Activated CD4-positive, alpha-beta T cell treated with anti-CD3 and anti-CD28 coated beads, Interleukin-2, amount 50 U/mL, for 1 hour (primary cell): Measurements from ENCODE around the gene RABGEF1.
"Not testable (repeated sequence)": the region's sequence is repeated elsewhere in the genome, so short reads cannot be mapped to it uniquely, and the experiment has no call there.

Experiments
- DNase-seq: peaks from one replicate; pipeline ENCODE4 v3.0.0-alpha.2; 2020

Gene RABGEF1

DNA sequence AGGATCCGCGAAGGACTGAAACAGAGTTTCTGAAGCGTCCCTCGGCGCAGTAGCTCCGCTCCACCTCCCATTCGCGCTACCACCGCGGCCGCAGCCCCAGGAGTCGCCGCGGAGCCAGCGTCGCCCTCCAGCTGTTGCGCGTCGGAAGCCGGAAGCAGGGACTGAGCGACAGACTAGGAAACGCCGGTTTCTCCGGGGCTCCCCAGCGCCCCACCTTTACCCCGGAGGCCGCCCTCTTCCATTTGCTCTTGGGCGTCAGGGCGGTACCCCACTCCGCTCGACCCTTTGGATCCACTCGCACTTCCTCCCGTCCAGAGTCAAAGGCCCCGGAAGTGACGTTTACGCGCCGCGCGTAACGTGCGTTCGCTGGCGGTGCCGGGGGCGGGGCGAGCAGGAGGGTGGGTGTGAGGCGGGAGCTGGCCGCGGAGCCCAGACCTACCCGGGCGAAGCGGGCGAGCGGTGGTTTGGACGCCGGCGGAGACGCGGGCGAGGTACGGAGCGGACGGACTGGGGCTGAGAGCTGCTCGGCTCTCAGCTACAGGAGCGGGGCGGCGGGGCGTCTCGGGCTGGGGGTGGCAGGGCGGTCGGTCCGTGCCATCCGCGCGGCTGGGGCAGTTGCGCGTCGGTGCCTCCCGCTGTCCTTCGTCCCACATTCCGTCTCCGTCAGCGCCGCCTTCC, at the start of gene RABGEF1:
TSS of gene RABGEF1 (plus strand) at position 432 of the 678 bp plus-strand sequence. CDS start 31,167 bp downstream, outside the sequence.
- DNase-seq = peak; percentile 98

DNA sequence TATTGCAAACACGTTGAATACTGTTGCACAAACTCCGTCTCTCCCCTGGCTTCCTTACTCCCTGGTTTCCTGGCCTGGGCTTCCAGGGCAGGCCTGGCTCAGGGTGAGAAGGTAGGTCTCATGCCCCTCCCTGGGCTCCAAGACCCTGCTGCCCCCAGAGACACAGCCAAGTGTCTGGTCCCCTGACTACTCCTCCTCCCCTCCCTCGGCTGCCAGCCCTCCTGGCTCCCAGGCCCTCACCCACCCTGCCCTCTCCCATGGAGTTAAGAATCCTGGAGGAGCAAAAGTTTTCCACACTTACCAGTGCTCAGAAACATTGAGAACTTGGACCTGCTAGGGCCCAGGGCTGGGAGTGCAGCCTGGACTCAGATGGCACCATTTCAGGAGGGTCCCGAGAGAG, 47.2 kb upstream of the RABGEF1 start:
- no peak for DNase-seq

DNA sequence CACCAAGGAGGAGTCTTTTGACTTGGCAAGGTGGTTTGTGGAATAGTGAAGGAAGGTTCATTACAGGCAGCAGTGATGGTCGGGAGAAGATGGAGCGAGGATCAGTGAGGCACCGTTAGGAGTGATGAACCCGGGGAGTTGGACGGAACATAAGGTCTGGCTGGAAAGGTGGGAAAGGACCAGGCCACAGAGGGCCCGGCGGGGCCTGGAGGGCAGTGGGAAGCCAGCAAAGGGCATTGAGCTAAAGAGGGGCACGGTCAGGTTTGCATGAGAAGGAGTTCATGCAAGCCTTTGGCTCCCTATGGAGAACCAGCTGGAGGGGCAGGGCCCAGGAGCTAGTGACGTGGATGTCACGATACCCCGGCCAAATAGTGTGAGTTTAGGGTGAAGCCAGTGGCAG, 46.2 kb upstream of the RABGEF1 start:
- no peak for DNase-seq

DNA sequence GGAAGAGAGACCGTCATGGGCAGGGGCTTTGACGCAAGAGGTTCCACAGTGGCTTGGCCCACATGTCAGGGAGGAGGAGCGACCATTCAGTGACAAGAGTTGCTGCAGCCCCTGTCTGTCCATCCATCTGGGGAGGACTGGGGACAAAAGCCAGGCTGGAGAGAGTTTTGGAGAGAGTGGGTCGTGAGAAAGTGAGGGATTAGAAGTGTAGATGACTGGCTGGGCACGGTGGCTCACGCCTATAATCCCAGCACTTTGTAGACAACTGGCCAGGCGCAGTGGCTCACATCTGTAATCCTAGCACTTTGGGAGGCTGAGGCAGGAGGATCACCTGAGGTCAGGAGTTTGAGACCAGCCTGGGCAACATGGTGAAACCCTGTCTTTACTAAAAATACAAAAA, 45.1 kb upstream of the RABGEF1 start:
- not testable (repeated sequence) for DNase-seq

DNA sequence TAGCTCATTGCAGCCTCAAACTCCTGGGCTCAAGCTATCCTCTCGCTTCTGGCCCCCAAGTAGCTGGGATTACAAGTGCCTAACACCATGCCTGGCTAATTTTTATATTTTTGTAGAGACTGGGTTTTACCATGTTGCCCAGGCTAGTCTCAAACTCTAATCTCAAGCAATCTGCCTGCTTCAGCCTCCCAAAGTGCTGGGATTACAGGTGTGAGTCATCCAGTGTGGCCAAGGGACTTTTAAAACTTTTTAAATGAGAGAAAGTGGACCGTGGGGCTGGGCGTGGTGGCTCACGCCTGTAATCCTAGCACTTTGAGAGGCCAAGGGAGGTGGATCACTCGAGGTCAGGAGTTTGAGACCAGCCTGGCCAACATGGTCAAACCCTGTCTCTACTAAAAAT, 44.4 kb upstream of the RABGEF1 start:
- DNase-seq = not testable (repeated sequence)

DNA sequence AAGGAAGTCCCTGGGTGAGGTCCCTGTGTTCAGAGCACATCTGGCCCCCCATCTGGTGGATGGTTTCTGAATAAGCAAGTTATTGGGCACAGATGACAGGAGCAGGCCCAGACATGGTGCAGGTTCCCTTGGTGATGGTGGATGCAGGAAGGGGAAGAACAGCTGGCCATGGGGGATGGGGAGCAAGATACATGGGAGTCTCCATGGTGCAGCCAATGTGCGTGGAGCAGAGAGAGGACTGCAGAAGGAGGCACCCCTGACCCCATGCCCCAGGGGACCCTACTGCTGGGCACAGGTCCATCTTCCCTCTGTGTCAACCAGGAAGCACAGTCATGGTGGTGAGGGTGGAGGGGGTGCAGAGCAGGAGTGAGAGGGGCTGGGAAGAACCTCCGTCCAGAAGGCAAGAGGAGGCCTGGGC, 43.8 kb upstream of the RABGEF1 start:
- DNase-seq = no peak

DNA sequence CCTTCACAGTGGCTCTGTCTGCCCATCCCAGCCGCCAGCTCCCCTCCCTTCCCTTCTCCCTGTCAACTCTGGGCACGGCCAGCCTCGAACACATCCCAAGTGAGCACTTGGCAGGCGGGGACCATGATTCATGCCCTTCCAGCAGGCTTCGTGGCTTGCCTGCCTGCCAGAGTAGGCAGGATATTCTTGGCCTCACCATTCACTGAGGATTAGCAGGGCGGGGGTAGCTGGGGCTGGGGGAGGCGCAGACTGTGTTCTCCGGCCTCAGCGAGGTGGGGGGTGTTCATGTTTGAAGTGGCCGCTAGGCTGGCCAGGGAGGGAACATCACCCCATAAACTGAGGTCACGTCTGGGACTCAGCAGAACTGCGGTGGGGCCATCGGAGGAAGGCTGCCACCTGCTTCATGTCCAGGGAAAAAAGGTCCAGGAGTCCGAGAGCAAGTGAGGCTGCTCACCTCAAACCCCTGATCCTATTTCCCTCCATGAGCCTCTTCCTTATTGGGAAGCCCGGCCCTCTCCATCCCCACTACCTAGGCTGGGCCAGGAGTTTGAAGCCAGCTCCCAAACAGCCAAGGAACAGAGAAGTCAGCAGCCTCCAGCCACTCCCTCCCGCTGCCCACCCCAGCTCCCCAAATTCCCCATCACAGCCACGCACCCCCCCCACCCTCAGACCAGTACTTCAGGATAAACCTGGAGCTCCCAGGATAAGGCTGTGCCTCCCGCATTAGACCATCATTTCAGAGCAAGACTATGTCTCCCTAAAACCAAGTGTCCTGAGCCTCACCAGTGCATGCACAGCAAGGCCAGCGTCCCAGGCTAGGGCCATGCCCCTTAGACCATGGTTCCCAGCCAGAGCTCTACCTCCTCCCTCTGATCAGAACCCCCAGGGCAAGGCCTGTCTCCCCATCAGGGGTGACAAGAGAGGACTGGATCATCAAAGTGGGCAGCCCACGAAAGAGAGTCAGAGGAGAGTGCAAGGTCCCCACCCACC, 42.8 kb upstream of the RABGEF1 start:
- DNase-seq = no peak

DNA sequence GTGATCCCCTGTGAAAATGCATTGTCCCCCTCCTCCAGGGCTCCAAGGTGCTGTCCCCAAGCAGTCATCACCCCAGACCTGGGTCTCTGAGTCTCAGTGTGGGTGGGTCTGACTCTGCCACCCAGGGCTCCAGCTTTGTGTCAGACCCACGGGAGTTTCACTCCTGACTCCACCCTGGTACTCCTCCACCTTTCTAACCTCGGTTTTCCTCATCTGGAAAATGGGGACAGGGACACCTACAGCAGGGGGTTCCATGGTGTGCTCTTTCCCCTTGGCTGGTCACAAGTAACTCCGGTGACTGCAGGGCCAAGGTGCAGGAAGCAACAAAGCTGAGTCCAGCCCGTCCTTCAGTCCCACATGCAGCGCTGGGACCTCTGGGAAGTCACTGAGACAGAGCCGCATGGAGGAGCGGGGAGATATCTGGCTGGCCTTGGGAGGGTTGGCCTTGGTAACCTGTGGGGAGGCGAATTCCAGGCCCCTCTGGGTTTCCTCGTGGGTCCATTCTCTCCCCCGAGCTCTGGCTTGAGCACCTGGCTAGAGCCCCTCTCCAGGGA, 41.8 kb upstream of the RABGEF1 start:
- DNase-seq = no peak

DNA sequence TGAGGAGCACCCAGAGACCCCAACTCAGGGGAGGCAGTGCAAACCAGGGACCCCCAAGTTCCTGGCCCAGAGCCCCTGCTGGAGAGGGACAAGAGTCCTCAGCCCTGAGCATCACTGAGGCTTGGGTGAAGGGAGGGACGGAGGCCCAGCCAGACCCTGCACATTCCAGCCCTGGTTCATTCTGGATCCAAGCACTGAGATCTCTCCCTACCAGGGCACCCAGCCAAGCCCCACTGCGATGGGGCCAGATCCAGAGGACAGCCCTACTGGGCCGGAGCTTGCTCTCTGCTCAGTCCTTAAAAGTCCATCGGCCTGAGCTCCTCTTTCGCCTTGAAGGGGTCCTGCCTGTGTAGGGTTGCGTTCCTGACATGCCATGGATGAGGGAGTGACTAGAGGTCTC, 40.5 kb upstream of the RABGEF1 start:
- DNase-seq = no peak

DNA sequence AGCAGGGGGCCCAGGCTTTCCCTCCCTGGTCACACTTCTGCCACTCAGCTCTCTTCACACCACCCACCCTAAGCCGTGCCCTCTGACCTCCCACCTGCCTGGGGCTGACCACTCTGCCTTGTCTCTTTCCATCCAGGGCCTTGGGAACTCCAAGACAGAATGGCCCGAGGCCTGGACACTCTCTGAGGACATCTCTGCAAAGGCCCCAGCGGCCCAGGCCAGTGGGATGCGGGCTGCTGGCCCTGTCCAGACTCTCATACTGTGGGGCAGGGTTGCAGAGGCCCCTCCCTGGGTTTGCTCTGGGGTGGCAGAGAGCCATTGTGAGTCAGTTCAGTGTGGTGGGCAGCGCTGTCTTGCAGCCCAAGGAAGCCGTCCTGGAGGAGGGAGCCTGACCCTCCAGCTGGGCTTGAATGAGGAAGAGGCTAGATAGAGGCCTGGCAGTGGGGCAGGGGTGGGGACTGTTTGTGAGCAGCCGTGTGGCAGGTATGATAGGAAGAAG, 39.9 kb upstream of the RABGEF1 start:
- DNase-seq = no peak

DNA sequence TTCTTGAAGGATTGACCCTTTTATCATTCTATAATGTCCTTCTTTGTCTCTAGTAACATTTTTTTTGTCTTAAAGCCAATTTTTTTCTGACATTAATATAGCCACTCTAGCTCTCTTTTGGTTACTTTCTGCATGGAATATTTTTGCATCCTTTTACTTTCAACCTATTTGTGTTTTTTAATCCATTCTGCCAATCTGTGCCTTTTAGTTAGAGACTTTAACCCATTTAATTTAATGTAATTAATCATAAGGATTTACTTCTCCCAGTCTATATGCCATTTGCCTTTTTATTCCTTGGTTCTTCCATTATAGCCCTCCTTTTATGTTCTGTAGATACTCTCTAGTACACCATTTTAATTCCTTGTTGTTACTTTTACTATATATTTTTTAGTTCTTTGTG, 32.7 kb upstream of the RABGEF1 start:
- no peak for DNase-seq

DNA sequence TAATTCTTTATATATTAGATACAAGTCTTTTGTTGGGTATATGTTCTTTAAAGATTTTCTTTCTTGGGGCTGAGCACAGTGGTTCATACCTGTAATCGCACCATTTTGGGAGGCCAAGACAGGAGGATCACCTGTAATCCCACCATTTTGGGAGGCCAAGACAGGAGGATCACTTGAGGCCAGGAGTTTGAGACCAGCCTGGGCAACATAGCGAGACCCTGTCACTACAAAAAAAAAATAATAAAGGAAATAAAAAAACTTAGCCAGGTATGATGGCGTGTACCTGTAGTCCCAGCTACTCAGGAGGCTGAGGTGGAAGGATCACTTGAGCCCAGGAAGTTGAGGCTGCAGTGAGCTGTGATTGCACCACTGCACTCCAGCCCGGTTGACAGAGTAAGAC, 29.8 kb upstream of the RABGEF1 start:
- not testable (repeated sequence) for DNase-seq

DNA sequence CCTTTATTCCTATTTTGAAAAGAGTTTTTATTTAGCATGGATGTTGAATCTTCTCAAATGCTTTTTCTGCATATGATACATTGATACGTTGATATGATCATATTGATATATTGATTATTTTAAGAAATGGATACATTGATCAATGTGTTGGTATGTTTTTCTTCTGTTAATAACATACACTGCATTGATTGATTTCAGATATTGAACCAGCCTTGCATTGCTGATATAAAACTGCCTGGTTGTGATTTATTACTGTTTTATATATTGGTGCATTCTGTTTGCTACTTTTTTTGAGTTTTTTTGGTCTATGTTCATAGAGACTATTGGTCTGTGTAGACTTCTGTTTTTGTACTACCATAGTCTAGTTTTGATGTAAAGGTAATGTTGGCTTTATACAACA, 26.8 kb upstream of the RABGEF1 start:
- DNase-seq = no peak

DNA sequence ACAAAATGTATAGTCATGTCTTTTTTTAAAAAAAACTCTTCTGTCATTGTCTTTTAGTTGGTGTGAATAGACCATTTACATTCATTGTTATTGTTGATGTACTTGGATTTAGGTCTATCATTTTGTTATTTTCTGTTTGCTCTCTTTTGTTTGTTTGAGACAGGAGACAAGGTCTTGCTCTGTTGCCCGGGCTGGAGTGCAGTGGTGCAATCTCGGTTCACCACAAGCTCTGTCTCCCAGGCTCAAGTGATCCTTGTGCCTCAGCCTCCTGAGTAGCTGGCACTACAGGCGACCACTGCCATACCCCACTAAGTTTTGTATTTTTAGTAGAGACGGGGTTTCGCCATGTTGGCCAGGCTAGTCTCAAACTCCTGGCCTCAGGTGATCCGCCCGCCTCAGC, 23.9 kb upstream of the RABGEF1 start:
- DNase-seq = not testable (repeated sequence)

DNA sequence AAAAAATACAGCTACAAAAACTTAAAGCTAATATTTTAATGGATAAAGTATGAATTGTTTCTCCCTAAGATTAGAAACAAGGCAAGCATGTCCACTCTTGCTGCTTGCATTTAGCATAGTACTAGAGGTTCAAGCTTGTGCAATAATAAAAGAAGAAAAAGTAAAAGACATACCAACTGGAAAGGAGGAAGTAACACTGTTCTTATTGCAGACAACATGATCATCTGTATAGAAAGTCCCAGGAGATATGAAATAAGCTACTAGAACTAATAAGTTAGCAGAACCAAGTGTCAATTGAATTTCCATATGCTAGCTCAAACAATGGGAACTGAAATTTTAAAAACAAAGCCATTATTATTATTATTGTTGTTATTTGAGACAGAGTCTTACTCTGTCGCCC, 20.0 kb upstream of the RABGEF1 start:
- no peak for DNase-seq

DNA sequence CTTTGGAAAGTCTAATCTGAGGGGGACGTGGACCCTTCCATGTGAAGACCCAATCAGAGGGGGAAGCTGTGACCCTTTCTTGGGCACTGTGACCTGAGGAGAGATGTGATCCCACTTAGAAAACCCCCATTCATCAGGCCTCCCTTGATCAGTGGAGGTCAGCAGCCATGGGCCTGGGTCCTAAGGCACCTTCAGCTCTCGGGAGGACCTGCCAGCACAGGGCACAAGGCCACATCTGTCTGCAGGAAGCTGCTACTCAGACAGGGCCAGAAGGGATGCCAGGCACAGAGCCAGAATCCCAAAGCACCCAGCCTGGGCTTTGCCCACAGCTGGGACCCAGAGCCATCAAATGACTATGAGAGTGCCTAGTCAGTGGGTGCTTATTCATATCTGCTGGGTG, 14.7 kb upstream of the RABGEF1 start:
- no peak for DNase-seq

DNA sequence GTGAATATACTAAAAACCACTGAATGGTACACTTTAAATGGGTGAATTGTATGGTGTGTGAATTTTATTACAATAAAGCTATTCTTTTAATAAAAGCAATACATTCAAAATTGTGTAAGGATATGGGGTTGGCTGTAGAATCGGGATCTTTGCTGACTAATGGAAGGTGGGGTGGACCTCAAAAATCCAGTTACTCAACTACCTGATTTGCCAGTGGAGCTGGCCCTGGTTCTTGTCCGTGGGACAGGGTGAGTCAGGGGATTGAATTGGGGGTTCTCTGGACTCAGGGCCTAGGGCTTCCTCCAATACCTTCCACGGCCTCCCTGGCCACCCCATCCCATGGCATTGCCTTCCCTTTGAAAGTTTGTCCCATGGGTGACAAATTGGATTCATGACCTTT, 13.5 kb upstream of the RABGEF1 start:
- DNase-seq = no peak

DNA sequence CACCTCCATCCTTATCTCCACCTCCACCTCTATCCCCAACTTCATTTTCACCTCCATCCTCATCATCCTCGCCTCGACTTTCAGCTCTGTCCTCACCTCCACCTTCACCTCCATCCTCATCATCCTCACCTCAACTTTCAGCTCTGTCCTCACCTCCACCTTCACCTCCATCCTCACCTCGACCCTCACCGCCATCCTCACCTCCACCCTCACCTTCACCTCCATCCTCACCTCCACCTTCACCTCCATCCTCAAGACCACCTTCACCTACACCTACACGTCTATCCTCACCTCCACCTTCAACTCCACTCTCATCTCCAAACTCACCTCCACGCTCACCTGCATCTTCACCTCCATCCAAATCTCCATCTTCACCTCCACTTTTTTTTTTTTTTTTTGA, 12.0 kb upstream of the RABGEF1 start:
- no peak for DNase-seq

DNA sequence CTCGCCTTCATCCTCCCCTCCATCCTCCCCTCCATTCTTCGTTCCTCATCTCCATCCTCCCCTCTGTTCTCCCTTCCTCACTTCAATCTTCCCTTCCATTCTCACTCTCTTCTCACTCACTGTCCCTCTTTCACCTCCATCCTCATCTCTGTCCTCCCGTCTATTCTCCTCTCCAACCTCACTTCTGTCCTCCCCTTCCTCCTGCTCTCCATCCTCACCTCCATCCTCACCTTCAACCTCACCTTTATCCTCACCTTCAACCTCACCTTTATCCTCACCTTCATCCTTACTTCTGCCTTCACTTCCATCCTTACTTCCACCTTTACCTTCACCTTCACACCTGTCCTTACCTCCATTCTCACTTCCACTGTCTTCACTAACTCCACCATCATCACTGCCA, 11.3 kb upstream of the RABGEF1 start:
- no peak for DNase-seq

DNA sequence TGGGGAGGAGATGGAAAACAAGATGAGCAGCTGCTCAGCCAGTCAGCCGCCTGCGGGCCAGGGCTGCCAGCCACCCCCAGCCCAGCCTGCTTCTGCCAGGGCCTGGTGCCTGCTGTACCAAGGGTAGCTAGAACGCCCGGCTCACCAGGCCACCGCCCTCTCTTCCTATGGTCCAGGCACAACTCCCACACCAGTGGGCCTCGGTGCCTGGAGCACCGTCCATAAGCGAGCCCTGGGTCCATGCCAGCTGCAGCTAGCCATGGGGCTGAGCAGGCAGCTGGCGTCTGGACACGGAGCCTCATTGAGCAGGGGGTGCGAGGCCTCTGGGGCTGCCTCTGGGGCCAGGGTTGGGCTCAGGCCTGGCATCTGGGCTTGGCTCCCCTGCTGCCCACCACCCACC, 8.5 kb upstream of the RABGEF1 start:
- no peak for DNase-seq

DNA sequence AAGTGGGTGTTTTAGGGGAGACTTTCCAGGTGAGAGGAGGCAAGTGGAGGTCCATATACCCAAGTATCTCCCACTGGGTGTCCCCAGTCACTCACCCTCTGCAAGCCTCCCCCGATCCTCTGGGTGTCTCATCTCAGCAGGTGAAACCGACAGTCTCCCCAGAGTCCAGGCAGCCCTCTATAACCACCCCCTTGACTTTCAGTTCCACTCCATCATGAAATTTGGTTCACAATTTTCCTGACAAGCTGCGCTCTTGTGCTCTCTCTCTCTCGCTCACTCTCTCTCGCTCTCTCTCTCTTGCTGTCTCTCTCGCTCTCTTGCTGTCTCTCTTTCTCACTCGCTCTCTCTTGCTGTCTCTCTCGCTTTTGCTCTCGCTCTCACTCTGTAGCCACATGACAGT, 8.1 kb upstream of the RABGEF1 start:
- no peak for DNase-seq

DNA sequence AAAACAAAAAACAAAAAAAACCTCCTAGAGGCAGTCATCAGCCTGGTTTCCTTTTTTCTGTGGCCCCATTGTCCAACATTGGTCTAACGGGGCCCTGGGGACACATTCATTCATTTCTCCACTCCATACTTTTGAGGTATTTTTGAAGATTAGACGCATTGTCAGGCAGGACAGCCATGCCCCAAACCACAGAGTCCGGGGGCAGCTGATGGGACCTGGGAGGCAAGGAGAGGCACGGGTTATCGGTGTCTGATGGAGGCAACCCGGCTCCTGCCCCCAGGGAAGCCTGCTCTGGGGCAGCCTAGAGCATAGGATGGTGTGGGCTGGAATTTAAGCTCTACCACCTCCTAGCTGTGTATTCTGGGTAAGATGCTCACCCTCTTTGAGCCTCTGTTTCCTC, 6.5 kb upstream of the RABGEF1 start:
- DNase-seq = no peak

DNA sequence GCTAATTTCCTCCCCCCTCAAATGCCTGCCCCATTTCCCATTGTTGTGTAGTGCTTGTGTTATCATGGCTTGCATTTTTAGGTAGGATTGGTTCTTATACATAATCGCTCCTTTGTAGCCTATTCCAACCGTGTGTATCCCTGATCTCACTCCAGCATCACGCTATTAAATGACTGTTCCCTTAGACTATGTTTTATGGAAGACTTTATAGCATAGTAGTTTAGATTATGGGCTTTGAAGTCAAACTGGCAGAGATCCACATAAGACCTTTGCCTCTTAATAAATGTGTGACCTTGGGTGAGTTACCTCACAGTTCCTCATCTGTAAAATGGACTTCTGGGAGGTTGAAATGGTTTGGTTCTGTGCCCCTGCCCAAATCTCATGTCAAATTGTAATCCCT, 5.4 kb upstream of the RABGEF1 start:
- no peak for DNase-seq

DNA sequence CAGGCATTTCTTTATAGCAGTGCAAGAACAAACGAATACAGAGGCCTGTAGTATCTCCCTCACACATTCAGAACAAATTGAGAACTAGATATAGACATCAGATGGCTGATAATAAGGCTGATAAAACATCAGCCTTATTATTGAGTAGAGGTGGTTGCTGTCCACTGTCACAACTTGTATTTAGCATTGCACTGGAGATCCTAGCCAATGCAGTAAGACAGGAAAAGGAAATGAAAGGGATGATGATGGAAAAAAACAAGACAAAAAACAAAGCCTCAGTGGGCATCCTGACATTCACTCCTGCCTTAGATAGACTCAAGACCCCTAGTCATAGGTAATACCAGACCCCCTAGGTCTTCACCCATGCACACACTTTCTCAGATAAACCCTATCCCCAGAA, 4.7 kb upstream of the RABGEF1 start:
- no peak for DNase-seq
